22Rv1 (cell line): ENCODE data around the gene LCN10.
"Not testable (repeated sequence)": the region's sequence is repeated elsewhere in the genome, so short reads cannot be mapped to it uniquely, and the experiment has no call there.

Source experiments
- H3K27ac ChIP-seq: fragments of 450-650 bp; 2 replicates; pipeline ENCODE4 v1.5.1; 2017
- CTCF ChIP-seq: fragments of 450-650 bp; IDR thresholded peaks from 2 replicates; pipeline ENCODE4 v1.5.1; 2017; ENCODE audit warnings: mild to moderate bottlenecking
- ZFX ChIP-seq: fragments of 450-650 bp; IDR thresholded peaks from 2 replicates; pipeline ENCODE4 v1.6.1; 2017; ENCODE audit warnings: antibody characterized with exemption, borderline replicate concordance

LCN10 gene

DNA sequence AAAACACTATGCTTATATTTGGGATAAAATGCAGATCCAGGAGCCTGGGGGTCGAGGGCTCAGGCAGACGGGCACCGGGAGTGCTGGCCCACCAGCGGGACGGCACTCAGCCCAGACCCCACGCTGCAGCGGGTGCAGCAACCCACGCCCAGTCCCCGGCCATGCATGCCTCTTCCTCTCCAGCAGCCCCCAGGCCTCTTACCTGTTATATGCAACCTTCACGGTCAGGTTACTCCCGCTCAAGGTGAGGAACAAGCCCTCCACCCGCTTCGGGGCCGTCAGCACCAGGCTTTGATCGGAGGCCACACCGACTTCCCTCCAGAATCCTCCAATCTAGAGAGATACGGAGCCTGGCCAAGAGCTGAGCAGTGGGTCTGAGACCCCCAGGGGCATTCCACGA lies 14.1 kb upstream of the LCN10 start:
- no peak overlapping the region for H3K27ac ChIP-seq
- TF ChIP-seq CTCF (no peak), ZFX (no peak)

DNA sequence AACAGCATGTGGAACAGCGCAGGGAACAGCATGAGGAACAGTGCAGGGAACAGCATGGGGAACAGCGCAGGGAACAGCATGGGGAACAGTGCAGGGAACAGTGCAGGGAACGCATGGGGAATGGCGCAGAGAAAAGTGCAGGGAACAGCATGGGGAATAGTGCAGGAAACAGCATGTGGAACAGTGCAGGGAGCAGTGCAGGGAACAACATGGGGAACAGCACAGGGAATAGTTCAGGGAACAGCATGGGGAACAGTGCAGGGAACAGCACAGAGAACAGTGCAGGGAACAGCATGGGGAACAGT lies 13.3 kb upstream of the LCN10 start:
- TF ChIP-seq ZFX (no peak), CTCF (no peak)
- H3K27ac ChIP-seq: no peak overlapping the region

- not testable (repeated sequence) for H3K27ac ChIP-seq
These were observed 12.8 kb upstream of the LCN10 start for GRCh38 chr9:136755302-136756133.

DNA sequence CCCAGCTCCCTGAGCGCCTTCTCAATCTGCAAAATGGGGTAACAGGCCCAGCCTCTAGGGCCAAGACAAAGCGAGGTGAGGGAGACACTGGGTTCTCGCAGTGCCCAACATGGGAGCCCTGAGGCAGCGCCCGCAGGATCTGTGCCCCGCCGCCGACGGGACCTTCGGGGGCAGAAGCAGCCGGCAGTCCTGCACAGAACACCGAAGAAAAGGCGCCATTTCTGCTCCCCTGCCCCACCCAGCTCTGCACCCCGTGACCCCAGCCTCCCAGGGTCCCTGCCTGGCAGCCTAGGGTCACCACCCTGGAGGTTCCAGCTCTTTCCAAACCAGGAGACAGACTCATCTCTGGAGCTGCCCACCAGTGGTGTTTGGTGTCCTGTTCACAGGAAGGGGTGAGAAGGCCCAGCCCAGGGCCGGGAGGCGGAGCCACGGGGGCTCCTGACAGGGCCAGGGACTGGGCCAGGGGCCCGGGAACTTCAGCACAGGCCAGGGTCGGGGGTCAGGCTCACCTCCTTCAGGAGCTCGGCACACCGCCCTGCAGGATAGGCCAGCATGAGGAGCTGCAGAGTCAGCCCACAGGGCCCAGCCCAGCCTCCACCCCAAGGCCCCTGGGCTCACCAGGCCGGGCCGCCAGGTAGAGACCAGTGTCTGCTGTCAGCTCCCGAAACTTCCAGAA lies 12.0 kb upstream of the LCN10 start:
- no peak for TF ChIP-seq CTCF
- no peak for TF ChIP-seq ZFX
- H3K27ac ChIP-seq: no peak overlapping the region

- TF ChIP-seq ZFX: no peak
- TF ChIP-seq CTCF: no peak
- no peak overlapping the region for H3K27ac ChIP-seq
These were observed 11.4 kb upstream of the LCN10 start for GRCh38 chr9:136754059-136754572.

GRCh38 chr9:136753371-136754058 lies 10.8 kb upstream of the LCN10 start:
- no peak overlapping the region for H3K27ac ChIP-seq
- no peak for TF ChIP-seq ZFX

DNA sequence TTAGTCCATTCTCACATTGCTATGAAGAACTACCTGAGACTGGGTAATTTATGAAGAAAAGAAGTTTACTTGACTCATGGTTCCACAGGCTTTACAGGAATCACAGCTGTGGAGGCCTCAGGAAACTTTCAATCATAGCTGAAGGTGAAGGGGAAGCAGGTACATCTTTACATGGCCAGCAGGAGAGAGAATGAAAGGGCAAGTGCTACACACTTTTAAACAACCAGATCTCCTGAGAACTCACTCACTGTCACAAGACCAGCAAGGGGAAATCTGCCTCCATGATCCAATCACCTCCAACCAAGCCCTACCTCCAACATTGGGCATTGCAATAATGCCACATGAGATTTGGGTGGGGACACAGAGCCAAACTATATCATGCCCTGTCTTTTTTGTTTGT lies 9.1 kb upstream of the LCN10 start:
- no peak for TF ChIP-seq ZFX
- H3K27ac ChIP-seq: no peak overlapping the region

GRCh38 chr9:136751244-136751643 lies 8.5 kb upstream of the LCN10 start:
- TF ChIP-seq ZFX: no peak
- TF ChIP-seq CTCF: no peak
- no peak overlapping the region for H3K27ac ChIP-seq
